ENCODE data around the gene KRT25. TPM values are rescaled to one million over a fixed set of nuclear protein-coding genes. Genes with fewer than 3 reads are reported as not detected.

The KRT25 gene
- total RNA-seq, 2 donors from 2014 or later = 0.62 TPM; not detected in 1

DNA sequence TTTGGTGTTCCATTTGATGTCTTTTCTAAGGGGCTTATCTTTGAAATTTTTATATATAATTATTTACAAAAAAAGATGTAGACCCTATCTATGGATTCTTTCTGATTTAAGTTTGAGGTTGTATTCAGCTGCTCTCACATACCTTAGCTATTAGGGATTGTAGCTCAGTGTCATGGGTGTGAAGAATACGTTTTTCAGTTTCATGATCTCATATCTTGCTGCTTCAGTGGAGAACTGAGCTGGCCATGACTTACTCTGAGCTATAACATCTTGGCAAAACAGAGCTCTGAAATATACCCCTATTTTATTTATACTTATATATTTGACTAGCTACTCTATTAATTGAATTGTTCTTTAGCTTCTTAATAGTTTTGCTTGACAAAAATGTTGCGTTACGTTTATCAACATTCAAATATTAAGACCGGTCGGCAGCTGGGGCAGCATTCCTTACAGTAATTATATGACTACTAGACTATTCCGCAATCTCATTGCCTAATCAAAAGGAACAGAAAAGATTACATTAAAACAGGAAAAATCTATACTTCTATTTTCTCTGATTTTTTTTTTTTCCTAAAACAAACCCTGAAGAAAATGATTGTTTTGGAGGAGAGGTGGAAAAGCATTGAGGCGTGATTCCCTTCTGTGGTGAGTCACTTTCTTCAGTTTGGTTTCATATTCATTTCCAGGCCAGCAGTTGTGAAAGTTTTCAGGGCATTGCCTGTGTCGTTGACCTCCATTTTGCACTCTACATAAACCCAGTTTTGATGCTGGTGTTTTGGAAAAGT lies 27.5 kb downstream of the KRT25 start:
- Histone ChIP-seq H3K27ac (no peak overlapping the region), H3K9me3 (no peaks in the 10 kb centered on the region), H3K4me1 (replicated peaks) (no peaks in the 10 kb centered on the region), H3K4me3 (no peak overlapping the region), H3K36me3 (no peaks in the 10 kb centered on the region), H3K27me3 (replicated peaks; ENCODE audit: insufficient read depth) (no peaks in the 10 kb centered on the region)
- WGBS = 89% methylated on average over 8 of the region's 8 CpGs
- TF ChIP-seq POLR2AphosphoS5 (IDR thresholded peaks at IDR 0.05) (no peak), POLR2A (IDR thresholded peaks at IDR 0.05) (no peak)
- TF ChIP-seq, protein P1, sequence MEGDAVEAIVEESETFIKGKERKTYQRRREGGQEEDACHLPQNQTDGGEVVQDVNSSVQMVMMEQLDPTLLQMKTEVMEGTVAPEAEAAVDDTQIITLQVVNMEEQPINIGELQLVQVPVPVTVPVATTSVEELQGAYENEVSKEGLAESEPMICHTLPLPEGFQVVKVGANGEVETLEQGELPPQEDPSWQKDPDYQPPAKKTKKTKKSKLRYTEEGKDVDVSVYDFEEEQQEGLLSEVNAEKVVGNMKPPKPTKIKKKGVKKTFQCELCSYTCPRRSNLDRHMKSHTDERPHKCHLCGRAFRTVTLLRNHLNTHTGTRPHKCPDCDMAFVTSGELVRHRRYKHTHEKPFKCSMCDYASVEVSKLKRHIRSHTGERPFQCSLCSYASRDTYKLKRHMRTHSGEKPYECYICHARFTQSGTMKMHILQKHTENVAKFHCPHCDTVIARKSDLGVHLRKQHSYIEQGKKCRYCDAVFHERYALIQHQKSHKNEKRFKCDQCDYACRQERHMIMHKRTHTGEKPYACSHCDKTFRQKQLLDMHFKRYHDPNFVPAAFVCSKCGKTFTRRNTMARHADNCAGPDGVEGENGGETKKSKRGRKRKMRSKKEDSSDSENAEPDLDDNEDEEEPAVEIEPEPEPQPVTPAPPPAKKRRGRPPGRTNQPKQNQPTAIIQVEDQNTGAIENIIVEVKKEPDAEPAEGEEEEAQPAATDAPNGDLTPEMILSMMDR (IDR thresholded peaks at IDR 0.05) = no peak
- DNase-seq (ENCODE audit: low spot score) = no peak
- intact Hi-C loops (cut with DNase I) = loop anchor here (10.0 kb wide), 1 partner anchor 103 kb away; no protein-coding TSS in a partner anchor

DNA sequence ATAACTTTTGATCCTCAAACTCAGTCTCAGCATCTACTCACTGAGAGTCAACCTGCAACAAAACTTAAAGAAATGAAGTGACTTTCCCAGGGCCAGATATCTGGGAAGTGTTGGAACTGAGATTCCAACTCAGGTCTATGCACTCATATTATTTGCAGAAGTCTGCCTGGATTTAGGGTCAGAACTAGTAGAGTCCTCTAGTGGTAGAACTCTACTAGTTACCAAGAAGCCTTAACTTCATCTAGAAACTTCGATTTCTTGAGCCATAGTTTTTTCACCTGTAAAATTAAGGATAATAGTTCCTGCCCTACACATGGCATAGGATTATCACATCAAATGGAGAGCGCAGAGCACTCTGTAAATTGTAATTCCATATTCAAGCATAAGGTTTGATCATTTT lies 28.2 kb downstream of the KRT25 start:
- H3K9me3 ChIP-seq = no peaks in the 10 kb centered on the region
- H3K36me3 ChIP-seq = no peaks in the 10 kb centered on the region
- 54% methylated on average over 2 of the region's 2 CpGs for WGBS
- H3K4me3 ChIP-seq = no peak overlapping the region
- no peaks in the 10 kb centered on the region for H3K27me3 ChIP-seq (replicated peaks; ENCODE audit: insufficient read depth)
- intact Hi-C loops (cut with DNase I) = loop anchor here (10.0 kb wide), 1 partner anchor 102 kb away; no protein-coding TSS in a partner anchor
- no peak overlapping the region for H3K27ac ChIP-seq
- TF ChIP-seq POLR2AphosphoS5 (IDR thresholded peaks at IDR 0.05) = no peak
- TF ChIP-seq, protein P1 (IDR thresholded peaks at IDR 0.05) = peak in 2 of 4 experiments; percentile 38 to 48
- no peak for DNase-seq (ENCODE audit: low spot score)
- no peaks in the 10 kb centered on the region for H3K4me1 ChIP-seq (replicated peaks)

DNA sequence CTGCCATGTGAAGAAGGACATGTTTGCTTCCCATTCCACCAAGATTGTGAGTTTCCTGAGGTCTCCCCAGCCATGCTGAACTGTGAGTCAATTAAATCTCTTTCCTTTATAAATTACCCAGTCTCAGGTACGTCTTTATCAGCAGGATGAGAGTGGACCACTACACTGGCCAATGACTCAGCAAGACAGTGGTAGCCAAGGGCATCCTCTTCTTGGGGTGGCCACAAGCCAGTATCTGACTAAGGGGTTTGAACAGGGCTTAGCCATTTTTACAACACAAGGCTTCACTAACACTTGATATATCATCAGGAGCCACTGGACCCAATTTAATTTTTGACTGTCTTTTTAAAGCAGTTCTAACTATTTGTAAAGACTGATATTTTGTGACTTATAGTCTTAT lies 30.5 kb downstream of the KRT25 start:
- Histone ChIP-seq H3K27ac (no peak overlapping the region), H3K27me3 (replicated peaks; ENCODE audit: insufficient read depth) (no peaks in the 10 kb centered on the region), H3K36me3 (no peaks in the 10 kb centered on the region), H3K4me1 (replicated peaks) (no peaks in the 10 kb centered on the region), H3K9me3 (no peaks in the 10 kb centered on the region), H3K4me3 (no peak overlapping the region)
- TF ChIP-seq POLR2A (IDR thresholded peaks at IDR 0.05) = no peak
- TF ChIP-seq, protein P1 (IDR thresholded peaks at IDR 0.05) = no peak
- TF ChIP-seq POLR2AphosphoS5 (IDR thresholded peaks at IDR 0.05) = no peak
- WGBS = 79% methylated on average over 1 of the region's 1 CpG
- no peak for DNase-seq (ENCODE audit: low spot score)
- intact Hi-C loops (cut with DNase I) = loop anchor here (10.0 kb wide), 1 partner anchor 100 kb away; no protein-coding TSS in a partner anchor

DNA sequence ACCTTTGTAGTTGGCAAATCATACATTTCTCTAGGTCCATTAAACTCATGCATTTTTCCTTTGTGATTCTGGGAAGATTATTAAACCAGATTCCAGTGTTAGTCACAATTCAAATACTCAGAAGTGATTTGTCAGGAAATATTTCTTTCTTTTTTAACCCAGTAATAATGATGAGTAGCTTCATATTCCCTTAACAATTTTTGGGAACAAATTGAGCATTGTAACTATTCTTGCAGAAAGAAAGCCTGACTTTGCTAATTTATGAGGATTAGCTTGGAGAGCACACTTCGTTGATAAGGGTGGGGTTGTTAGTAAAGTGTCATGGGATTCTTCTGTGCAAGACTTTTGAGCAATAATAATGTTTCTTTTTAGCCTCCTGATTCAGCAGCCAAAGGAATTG lies 32.9 kb downstream of the KRT25 start:
- no peak for DNase-seq (ENCODE audit: low spot score)
- 77% methylated on average over 1 of the region's 1 CpG for WGBS
- Histone ChIP-seq H3K27ac (no peak overlapping the region), H3K4me3 (no peak overlapping the region), H3K9me3 (no peaks in the 10 kb centered on the region), H3K36me3 (no peaks in the 10 kb centered on the region), H3K4me1 (replicated peaks) (no peaks in the 10 kb centered on the region), H3K27me3 (replicated peaks; ENCODE audit: insufficient read depth) (no peaks in the 10 kb centered on the region)
- intact Hi-C loops (cut with DNase I) = loop anchor here (10.0 kb wide), 1 partner anchor 97 kb away; no protein-coding TSS in a partner anchor
- TF ChIP-seq POLR2A (IDR thresholded peaks at IDR 0.05) (no peak), POLR2AphosphoS5 (IDR thresholded peaks at IDR 0.05) (no peak)
- TF ChIP-seq, protein P1 (IDR thresholded peaks at IDR 0.05) = no peak

DNA sequence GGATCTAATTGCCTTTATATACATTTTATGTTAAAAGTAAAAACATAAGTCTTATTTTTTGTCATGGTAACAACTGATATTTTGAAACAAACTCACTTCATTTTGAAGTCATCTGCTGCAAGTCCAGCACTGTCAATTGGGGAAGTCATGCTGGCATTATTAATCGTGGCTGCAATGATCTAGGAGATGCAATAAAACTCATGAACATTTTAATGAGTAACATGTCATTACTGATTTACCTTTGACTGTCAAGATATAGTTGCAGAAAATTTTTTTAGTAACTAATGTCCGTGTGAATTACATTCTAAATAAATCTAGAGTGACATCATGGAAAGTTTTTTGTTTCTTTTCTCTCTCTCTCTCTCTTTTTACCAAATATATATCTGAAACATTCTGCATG lies 34.2 kb downstream of the KRT25 start:
- Histone ChIP-seq H3K27me3 (replicated peaks; ENCODE audit: insufficient read depth) (no peaks in the 10 kb centered on the region), H3K36me3 (no peaks in the 10 kb centered on the region), H3K27ac (no peak overlapping the region), H3K4me1 (replicated peaks) (no peaks in the 10 kb centered on the region), H3K4me3 (no peak overlapping the region), H3K9me3 (no peaks in the 10 kb centered on the region)
- intact Hi-C loops (cut with DNase I) = loop anchor here (10.0 kb wide), 1 partner anchor 96 kb away; no protein-coding TSS in a partner anchor
- WGBS = 18% methylated on average over 2 of the region's 2 CpGs
- no peak for DNase-seq (ENCODE audit: low spot score)
- no peak for TF ChIP-seq POLR2A (IDR thresholded peaks at IDR 0.05)
- no peak for TF ChIP-seq POLR2AphosphoS5 (IDR thresholded peaks at IDR 0.05)
- TF ChIP-seq, protein P1 (IDR thresholded peaks at IDR 0.05) = no peak

Measured in prostate gland (tissue), 2 donors.